ENCODE data around the gene WFDC1. TPM values are rescaled to one million over a fixed set of nuclear protein-coding genes. Genes with fewer than 3 reads are reported as not detected.

WFDC1 gene
- total RNA-seq, 1 donor from 2014 or later = 0.34 TPM

GRCh38 chr16:84275585-84276151 is 19.0 kb upstream of the WFDC1 start:
- H3K27ac ChIP-seq (ENCODE audit: low read depth, low read length) = no peak overlapping the region
- H3K4me1 ChIP-seq (ENCODE audit: insufficient read depth, low read length) = no peaks in the 10 kb centered on the region
- H2AFZ ChIP-seq (ENCODE audit: low read depth, low read length) = no peak overlapping the region
- H4K20me1 ChIP-seq (ENCODE audit: insufficient read depth, low read length) = no peaks in the 10 kb centered on the region
- no peaks in the 10 kb centered on the region for H3K36me3 ChIP-seq (ENCODE audit: insufficient read depth, low read length)
- DNase-seq (ENCODE audit: low read depth) (no peak), FAIRE-seq (no peak)
- peaks cover 6% of the 10 kb centered on the region for H3K27me3 ChIP-seq (ENCODE audit: insufficient read depth, low read length)
- H3K27me3 Mint-ChIP-seq (ENCODE audit: low read depth, unreplicated experiment) = peaks cover 30% of the 10 kb centered on the region
- no peaks in the 10 kb centered on the region for H3K36me3 Mint-ChIP-seq (ENCODE audit: low read depth, unreplicated experiment)
- H3K9me3 Mint-ChIP-seq (ENCODE audit: unreplicated experiment) = no peaks in the 10 kb centered on the region
- H3K4me3 ChIP-seq (ENCODE audit: insufficient read depth, low read depth, low read length) = no peak overlapping the region
- H3K9me3 ChIP-seq (ENCODE audit: insufficient read depth, low read depth, low read length) = no peaks in the 10 kb centered on the region
- H3K4me3 Mint-ChIP-seq (ENCODE audit: unreplicated experiment) = no peak overlapping the region
- no peak overlapping the region for H3K4me2 ChIP-seq (ENCODE audit: low read length)
- H3K4me1 Mint-ChIP-seq (ENCODE audit: low read depth, unreplicated experiment) = no peaks in the 10 kb centered on the region
- no peak overlapping the region for H3K27ac Mint-ChIP-seq (ENCODE audit: unreplicated experiment)
- H3K9ac ChIP-seq (ENCODE audit: low read length) = no peak overlapping the region
- TF ChIP-seq EZH2 (IDR thresholded peaks at IDR 0.05; ENCODE audit: insufficient read depth, low read length) (no peak), CTCF (IDR thresholded peaks at IDR 0.05; ENCODE audit: insufficient read depth, low read depth, low read length) (no peak)
- H3K79me2 ChIP-seq (ENCODE audit: insufficient read depth, low read length) = no peaks in the 10 kb centered on the region

GRCh38 chr16:84277244-84277823 is 17.3 kb upstream of the WFDC1 start:
- Histone ChIP-seq H3K9me3 (ENCODE audit: insufficient read depth, low read depth, low read length) (no peaks in the 10 kb centered on the region), H3K79me2 (ENCODE audit: insufficient read depth, low read length) (no peaks in the 10 kb centered on the region), H2AFZ (ENCODE audit: low read depth, low read length) (no peak overlapping the region), H3K27ac (ENCODE audit: low read depth, low read length) (no peak overlapping the region), H3K9ac (ENCODE audit: low read length) (no peak overlapping the region), H4K20me1 (ENCODE audit: insufficient read depth, low read length) (no peaks in the 10 kb centered on the region), H3K4me3 (ENCODE audit: insufficient read depth, low read depth, low read length) (no peak overlapping the region), H3K27me3 (ENCODE audit: insufficient read depth, low read length) (peaks cover 6% of the 10 kb centered on the region), H3K36me3 (ENCODE audit: insufficient read depth, low read length) (no peaks in the 10 kb centered on the region), H3K4me2 (ENCODE audit: low read length) (no peak overlapping the region), H3K4me1 (ENCODE audit: insufficient read depth, low read length) (no peaks in the 10 kb centered on the region)
- FAIRE-seq (no peak), DNase-seq (ENCODE audit: low read depth) (peak; percentile 18)
- Mint-ChIP-seq H3K4me1 (ENCODE audit: low read depth, unreplicated experiment) (no peaks in the 10 kb centered on the region), H3K27me3 (ENCODE audit: low read depth, unreplicated experiment) (peaks cover 35% of the 10 kb centered on the region), H3K4me3 (ENCODE audit: unreplicated experiment) (no peak overlapping the region), H3K36me3 (ENCODE audit: low read depth, unreplicated experiment) (no peaks in the 10 kb centered on the region), H3K27ac (ENCODE audit: unreplicated experiment) (no peak overlapping the region), H3K9me3 (ENCODE audit: unreplicated experiment) (no peaks in the 10 kb centered on the region)
- TF ChIP-seq EZH2 (IDR thresholded peaks at IDR 0.05; ENCODE audit: insufficient read depth, low read length) (no peak), CTCF (IDR thresholded peaks at IDR 0.05; ENCODE audit: insufficient read depth, low read depth, low read length) (peak; percentile 73)

GRCh38 chr16:84278333-84278732 is 16.3 kb upstream of the WFDC1 start:
- peaks cover 6% of the 10 kb centered on the region for H3K27me3 ChIP-seq (ENCODE audit: insufficient read depth, low read length)
- FAIRE-seq (no peak), DNase-seq (ENCODE audit: low read depth) (no peak)
- no peaks in the 10 kb centered on the region for H4K20me1 ChIP-seq (ENCODE audit: insufficient read depth, low read length)
- no peaks in the 10 kb centered on the region for H3K9me3 ChIP-seq (ENCODE audit: insufficient read depth, low read depth, low read length)
- TF ChIP-seq EZH2 (IDR thresholded peaks at IDR 0.05; ENCODE audit: insufficient read depth, low read length) (no peak), CTCF (IDR thresholded peaks at IDR 0.05; ENCODE audit: insufficient read depth, low read depth, low read length) (no peak)
- H3K27me3 Mint-ChIP-seq (ENCODE audit: low read depth, unreplicated experiment) = peaks cover 41% of the 10 kb centered on the region
- no peak overlapping the region for H3K4me2 ChIP-seq (ENCODE audit: low read length)
- no peaks in the 10 kb centered on the region for H3K4me1 ChIP-seq (ENCODE audit: insufficient read depth, low read length)
- H3K4me1 Mint-ChIP-seq (ENCODE audit: low read depth, unreplicated experiment) = no peaks in the 10 kb centered on the region
- no peaks in the 10 kb centered on the region for H3K36me3 ChIP-seq (ENCODE audit: insufficient read depth, low read length)
- H2AFZ ChIP-seq (ENCODE audit: low read depth, low read length) = no peak overlapping the region
- no peak overlapping the region for H3K4me3 Mint-ChIP-seq (ENCODE audit: unreplicated experiment)
- no peaks in the 10 kb centered on the region for H3K79me2 ChIP-seq (ENCODE audit: insufficient read depth, low read length)
- H3K9me3 Mint-ChIP-seq (ENCODE audit: unreplicated experiment) = no peaks in the 10 kb centered on the region
- H3K9ac ChIP-seq (ENCODE audit: low read length) = no peak overlapping the region
- H3K27ac Mint-ChIP-seq (ENCODE audit: unreplicated experiment) = no peak overlapping the region
- H3K36me3 Mint-ChIP-seq (ENCODE audit: low read depth, unreplicated experiment) = no peaks in the 10 kb centered on the region
- no peak overlapping the region for H3K4me3 ChIP-seq (ENCODE audit: insufficient read depth, low read depth, low read length)
- no peak overlapping the region for H3K27ac ChIP-seq (ENCODE audit: low read depth, low read length)

All from astrocyte (in vitro differentiated cells and primary cell).